ENCODE measurements around the gene SH3GL2. TPM values are rescaled to one million over a fixed set of nuclear protein-coding genes. Genes with fewer than 3 reads are reported as not detected.

Gene SH3GL2
- total RNA-seq, 4 donors from 2014 or later = not detected

DNA sequence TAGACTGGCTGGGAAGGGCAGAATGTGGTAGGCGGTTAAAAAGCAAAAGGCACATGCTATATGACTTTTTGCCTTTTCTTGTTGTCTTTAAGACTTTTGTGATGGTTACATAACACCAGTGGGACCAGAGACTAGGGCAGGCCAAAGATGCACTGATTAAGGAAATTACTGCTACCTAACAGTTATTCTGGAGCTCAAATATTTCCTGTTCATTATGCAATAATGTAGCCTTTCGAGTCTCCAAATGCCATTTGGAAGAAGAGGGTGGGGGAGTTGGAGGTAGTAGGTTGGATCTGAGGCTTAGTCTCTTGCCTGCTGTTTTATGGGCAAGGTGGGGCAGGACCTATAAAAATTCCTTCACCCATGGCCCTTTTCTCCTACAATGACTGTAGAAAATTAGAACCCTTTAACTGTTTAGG is 51.7 kb downstream of the SH3GL2 start:
- 35 to 49% methylated on average over 2 of the region's 2 CpGs for WGBS, 2 donors
- DNase-seq (ENCODE audit: low spot score in 2 of 2) = no peak
- Histone ChIP-seq H3K4me1 (no peaks in the 10 kb centered on the region), H3K4me3 (no peak overlapping the region), H3K27ac (no peak overlapping the region), H3K9me3 (no peaks in the 10 kb centered on the region), H3K36me3 (no peaks in the 10 kb centered on the region), H3K27me3 (no peaks in the 10 kb centered on the region)
- no peak for TF ChIP-seq POLR2A (IDR thresholded peaks at IDR 0.05)
- TF ChIP-seq, protein P1, sequence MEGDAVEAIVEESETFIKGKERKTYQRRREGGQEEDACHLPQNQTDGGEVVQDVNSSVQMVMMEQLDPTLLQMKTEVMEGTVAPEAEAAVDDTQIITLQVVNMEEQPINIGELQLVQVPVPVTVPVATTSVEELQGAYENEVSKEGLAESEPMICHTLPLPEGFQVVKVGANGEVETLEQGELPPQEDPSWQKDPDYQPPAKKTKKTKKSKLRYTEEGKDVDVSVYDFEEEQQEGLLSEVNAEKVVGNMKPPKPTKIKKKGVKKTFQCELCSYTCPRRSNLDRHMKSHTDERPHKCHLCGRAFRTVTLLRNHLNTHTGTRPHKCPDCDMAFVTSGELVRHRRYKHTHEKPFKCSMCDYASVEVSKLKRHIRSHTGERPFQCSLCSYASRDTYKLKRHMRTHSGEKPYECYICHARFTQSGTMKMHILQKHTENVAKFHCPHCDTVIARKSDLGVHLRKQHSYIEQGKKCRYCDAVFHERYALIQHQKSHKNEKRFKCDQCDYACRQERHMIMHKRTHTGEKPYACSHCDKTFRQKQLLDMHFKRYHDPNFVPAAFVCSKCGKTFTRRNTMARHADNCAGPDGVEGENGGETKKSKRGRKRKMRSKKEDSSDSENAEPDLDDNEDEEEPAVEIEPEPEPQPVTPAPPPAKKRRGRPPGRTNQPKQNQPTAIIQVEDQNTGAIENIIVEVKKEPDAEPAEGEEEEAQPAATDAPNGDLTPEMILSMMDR (IDR thresholded peaks at IDR 0.05) = no peak
- no peak for TF ChIP-seq EP300 (IDR thresholded peaks at IDR 0.05)

DNA sequence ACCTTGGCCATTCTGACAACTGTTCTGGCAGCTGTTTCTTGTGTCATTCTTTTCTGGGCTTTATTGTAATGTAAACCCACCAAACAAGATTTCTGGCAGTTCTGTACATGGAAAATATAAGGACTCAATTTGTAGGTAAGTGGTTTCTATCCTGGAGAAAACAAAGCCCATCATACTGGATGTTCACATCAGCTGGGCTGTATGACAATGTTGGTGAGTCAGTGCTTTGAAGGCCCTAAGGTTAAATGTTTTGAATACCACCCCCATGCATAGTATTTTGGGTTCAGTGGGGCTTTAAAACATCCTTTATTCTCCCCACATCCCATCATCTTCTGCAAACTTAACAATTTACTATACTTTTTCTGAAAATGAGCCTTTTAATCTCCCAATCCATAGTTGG is 52.5 kb downstream of the SH3GL2 start:
- TF ChIP-seq, protein P1 (IDR thresholded peaks at IDR 0.05) = no peak
- TF ChIP-seq EP300 (IDR thresholded peaks at IDR 0.05) (no peak), POLR2A (IDR thresholded peaks at IDR 0.05) (no peak)
- Histone ChIP-seq H3K36me3 (no peaks in the 10 kb centered on the region), H3K4me3 (no peak overlapping the region), H3K27ac (no peak overlapping the region), H3K27me3 (no peaks in the 10 kb centered on the region), H3K9me3 (no peaks in the 10 kb centered on the region), H3K4me1 (no peaks in the 10 kb centered on the region)
- DNase-seq (ENCODE audit: low spot score in 2 of 2) = no peak

DNA sequence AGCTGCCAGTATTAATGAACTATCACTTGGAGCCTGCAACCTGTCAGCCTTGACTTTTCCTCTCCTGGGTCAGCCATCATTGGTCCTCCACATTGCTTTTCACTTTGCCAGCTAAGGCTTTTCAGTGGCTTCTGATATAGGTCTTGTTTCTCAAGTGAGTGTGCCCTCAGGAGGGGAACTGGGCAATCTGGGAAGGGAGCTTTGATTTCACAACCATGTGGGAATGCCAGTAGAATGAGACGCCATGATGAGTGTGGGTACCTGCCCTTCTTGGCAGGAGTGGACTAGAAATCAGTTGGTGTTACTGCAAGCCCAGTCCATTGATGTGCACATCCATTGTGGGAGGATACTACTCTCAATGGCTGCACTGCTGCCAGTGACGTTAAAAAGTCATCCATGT is 54.1 kb downstream of the SH3GL2 start:
- no peak for DNase-seq (ENCODE audit: low spot score in 2 of 2)
- no peaks in the 10 kb centered on the region for H3K27me3 ChIP-seq
- H3K36me3 ChIP-seq = no peaks in the 10 kb centered on the region
- no peaks in the 10 kb centered on the region for H3K4me1 ChIP-seq
- TF ChIP-seq EP300 (IDR thresholded peaks at IDR 0.05) (no peak), POLR2A (IDR thresholded peaks at IDR 0.05) (no peak)
- TF ChIP-seq, protein P1 (IDR thresholded peaks at IDR 0.05) = no peak
- no peak overlapping the region for H3K4me3 ChIP-seq
- 41 to 97% methylated on average over 2 of the region's 2 CpGs for WGBS, 2 donors
- no peak overlapping the region for H3K27ac ChIP-seq
- no peaks in the 10 kb centered on the region for H3K9me3 ChIP-seq

DNA sequence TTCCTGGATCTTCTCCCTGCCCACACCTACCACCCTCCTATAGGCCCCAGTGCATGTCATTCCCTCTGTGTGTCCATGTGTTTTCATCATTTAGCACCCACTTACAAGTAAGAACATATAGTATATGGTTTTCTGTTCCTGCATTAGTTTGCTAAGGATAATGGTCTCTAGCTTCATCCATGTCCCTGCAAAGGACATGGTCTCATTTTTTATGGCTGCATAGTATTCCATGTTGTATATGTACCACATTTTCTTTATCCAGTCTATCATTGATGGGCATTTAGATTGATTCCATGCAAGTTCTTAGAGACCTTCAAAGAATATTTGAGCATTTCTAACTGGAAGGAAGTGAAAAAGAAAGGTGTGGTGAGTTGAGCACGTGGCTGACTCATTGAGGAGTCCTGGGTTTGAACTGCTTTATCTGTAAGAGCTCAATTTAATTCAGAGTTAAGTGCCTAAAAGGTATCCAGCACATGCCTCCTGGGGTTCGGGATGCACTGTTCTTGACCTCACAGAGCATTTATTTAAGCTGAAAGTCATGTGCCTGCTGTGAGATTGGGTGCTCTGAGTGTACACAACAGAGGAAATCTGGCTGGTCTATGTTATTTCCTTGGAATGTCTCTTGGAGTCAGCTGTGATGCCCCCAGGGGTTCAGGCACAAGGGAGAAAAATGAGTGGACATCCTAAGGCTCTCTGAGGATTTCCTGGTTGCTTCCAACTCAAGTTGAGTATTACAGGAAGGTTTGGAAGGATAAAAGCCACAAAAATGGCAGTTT is 56.4 kb downstream of the SH3GL2 start:
- 66 to 70% methylated on average over 2 of the region's 2 CpGs for WGBS, 2 donors
- Histone ChIP-seq H3K27me3 (no peaks in the 10 kb centered on the region), H3K27ac (no peak overlapping the region), H3K4me3 (no peak overlapping the region), H3K4me1 (no peaks in the 10 kb centered on the region), H3K36me3 (no peaks in the 10 kb centered on the region), H3K9me3 (no peaks in the 10 kb centered on the region)
- DNase-seq (ENCODE audit: low spot score in 2 of 2) = no peak
- no peak for TF ChIP-seq POLR2A (IDR thresholded peaks at IDR 0.05)
- TF ChIP-seq, protein P1 (IDR thresholded peaks at IDR 0.05) = no peak
- TF ChIP-seq EP300 (IDR thresholded peaks at IDR 0.05) = no peak

DNA sequence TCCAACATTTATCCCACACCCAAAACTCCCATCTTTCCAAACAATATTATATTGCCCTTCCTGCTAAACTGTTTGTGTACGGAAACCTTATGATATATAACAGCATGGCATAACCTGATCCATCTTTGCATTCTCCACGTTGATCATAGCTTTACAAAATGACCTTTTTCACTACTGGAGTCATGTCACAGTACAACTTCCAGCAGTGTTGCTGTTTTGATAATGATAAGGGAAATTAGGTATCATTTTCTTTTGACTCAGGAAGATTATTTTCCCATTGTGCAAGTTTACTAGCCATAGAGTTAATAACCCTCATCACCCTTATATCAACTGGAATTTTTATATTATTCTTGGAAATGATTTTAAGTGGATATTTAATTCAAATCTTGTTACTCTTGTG is 57.5 kb downstream of the SH3GL2 start:
- no peak overlapping the region for H3K4me3 ChIP-seq
- no peaks in the 10 kb centered on the region for H3K9me3 ChIP-seq
- 69 to 76% methylated on average over 2 of the region's 2 CpGs for WGBS, 2 donors
- no peak for DNase-seq (ENCODE audit: low spot score in 2 of 2)
- no peak overlapping the region for H3K27ac ChIP-seq
- no peaks in the 10 kb centered on the region for H3K36me3 ChIP-seq
- TF ChIP-seq EP300 (IDR thresholded peaks at IDR 0.05) = no peak
- TF ChIP-seq POLR2A (IDR thresholded peaks at IDR 0.05) = no peak
- TF ChIP-seq, protein P1 (IDR thresholded peaks at IDR 0.05) = no peak
- no peaks in the 10 kb centered on the region for H3K27me3 ChIP-seq
- no peaks in the 10 kb centered on the region for H3K4me1 ChIP-seq
